Mammary epithelial cell (primary cell): ENCODE results near the gene AGXT.

Source experiments
- CTCF ChIP-seq, 2 donors: IDR thresholded peaks in 1 of 2; conservative IDR thresholded peaks in 1 of 2; 2 replicates each; pipeline ENCODE4 v1.5.1; 2011 to 2012; ENCODE audit warnings: inconsistent platforms in 2 of 2, low read length in 2 of 2, mild to moderate bottlenecking in 2 of 2, control low read depth in 1 of 2, low read depth in 1 of 2; ENCODE audit not compliant: insufficient read depth in 1 of 2; ENCODE audit errors: extremely low read depth in 1 of 2
- EZH2 ChIP-seq: IDR thresholded peaks from 2 replicates; pipeline ENCODE4 v1.6.1; 2012; ENCODE audit warnings: low read length, inconsistent platforms, borderline replicate concordance

GRCh38 chr2:240884745-240885144 lies 16.1 kb downstream of the AGXT start:
- TF ChIP-seq CTCF (conservative IDR thresholded peaks at IDR 0.05 in 1 of 2, IDR thresholded peaks at IDR 0.05 in 1 of 2; ENCODE audit: extremely low read depth in 1 of 2, insufficient read depth in 1 of 2, low read depth in 1 of 2, low read length in 2 of 2) (no peak), EZH2 (no peak)
